DOHH2 (cell line): ENCODE measurements around the gene CLDN7.

Experiments used
- H3F3A ChIP-seq: fragments of 200-600 bp; sonication (generic), shearing (Covaris generic); 2 replicates; pipeline ENCODE4 v1.6.0; 2016; ENCODE audit warnings: antibody characterized with exemption, mild to moderate bottlenecking; ENCODE audit not compliant: control insufficient read depth, insufficient read depth
- H3K27ac ChIP-seq: fragments of 200-600 bp; sonication (generic); 2 replicates; pipeline ENCODE4 v1.5.1; 2014; ENCODE audit warnings: low read depth, mild to moderate bottlenecking, low read length, moderate library complexity
- H3K27me3 ChIP-seq: fragments of 200-600 bp; sonication (generic); 2 replicates; pipeline ENCODE4 v1.6.1; 2014; ENCODE audit warnings: mild to moderate bottlenecking, low read length, mixed read lengths; ENCODE audit not compliant: control insufficient read depth
- H3K36me3 ChIP-seq: fragments of 200-600 bp; sonication (generic); 2 replicates; pipeline ENCODE4 v1.6.1; 2014; ENCODE audit warnings: mild to moderate bottlenecking, low read length, moderate library complexity, mixed read lengths; ENCODE audit not compliant: control insufficient read depth
- H3K4me1 ChIP-seq: fragments of 200-600 bp; sonication (generic); 2 replicates; pipeline ENCODE4 v1.6.1; 2014; ENCODE audit warnings: mild to moderate bottlenecking, low read length, mixed read lengths; ENCODE audit not compliant: control insufficient read depth
- H3K4me2 ChIP-seq: fragments of 200-600 bp; sonication (generic); 2 replicates; pipeline ENCODE4 v1.6.0; 2014; ENCODE audit warnings: mild to moderate bottlenecking, low read length, moderate library complexity
- H3K4me3 ChIP-seq: fragments of 200-600 bp; sonication (generic); 2 replicates; pipeline ENCODE4 v1.5.1; 2014; ENCODE audit warnings: mild to moderate bottlenecking, low read length, mixed read lengths
- H3K79me2 ChIP-seq: fragments of 200-600 bp; sonication (generic); 2 replicates; pipeline ENCODE4 v1.6.1; 2014; ENCODE audit warnings: mild to moderate bottlenecking, low read length, mixed read lengths; ENCODE audit not compliant: control insufficient read depth
- H3K9me2 ChIP-seq: fragments of 200-600 bp; sonication (generic); replicated peaks from 2 replicates; pipeline ENCODE4 v1.6.1; 2014; ENCODE audit warnings: mild to moderate bottlenecking, low read length, mixed read lengths; ENCODE audit not compliant: control insufficient read depth
- H3K9me3 ChIP-seq: fragments of 200-600 bp; sonication (generic); 2 replicates; pipeline ENCODE4 v1.6.1; 2014; ENCODE audit warnings: antibody characterized with exemption, low read length, mixed read lengths; ENCODE audit not compliant: control insufficient read depth, insufficient read depth
- H4K20me1 ChIP-seq: fragments of 200-600 bp; sonication (generic); 2 replicates; pipeline ENCODE4 v1.6.0; 2014; ENCODE audit warnings: low read depth, mild to moderate bottlenecking, antibody characterized with exemption, low read length, moderate library complexity; ENCODE audit not compliant: control insufficient read depth, insufficient read depth
- CTCF ChIP-seq: fragments of 200-600 bp; sonication (generic); IDR thresholded peaks from one replicate; pipeline ENCODE4 v1.5.1; 2014; ENCODE audit warnings: antibody characterized with exemption, mild to moderate bottlenecking, low read depth, low read length; ENCODE audit not compliant: poor library complexity, severe bottlenecking
- EZH2phosphoT487 ChIP-seq: fragments of 200-600 bp; sonication (generic); IDR thresholded peaks from 2 replicates; pipeline ENCODE4 v1.6.1; 2017; ENCODE audit warnings: borderline replicate concordance, mild to moderate bottlenecking, antibody characterized with exemption, low read length, moderate library complexity, mixed read lengths

Gene CLDN7

GRCh38 chr17:7228920-7229319 lies 33.4 kb downstream of the CLDN7 start:
- H3K4me3 ChIP-seq, result no peak overlapping the region
- peaks cover 9% of the 10 kb centered on the region for H4K20me1 ChIP-seq
- H3K27ac ChIP-seq, result no peak overlapping the region
- no peaks in the 10 kb centered on the region for H3K9me3 ChIP-seq
- H3K4me2 ChIP-seq, result no peak overlapping the region
- peaks cover 42% of the 10 kb centered on the region for H3K79me2 ChIP-seq
- TF ChIP-seq EZH2phosphoT487, result no peak
- no peak for TF ChIP-seq CTCF
- H3K27me3 ChIP-seq, result no peaks in the 10 kb centered on the region
- H3K4me1 ChIP-seq, result peaks cover 12% of the 10 kb centered on the region
- H3F3A ChIP-seq, result 0 out of 2 replicates have a peak, but pooled peaks cover 3% of the 10 kb centered on the region
- H3K36me3 ChIP-seq, result peaks cover 91% of the 10 kb centered on the region
- H3K9me2 ChIP-seq, result no peaks in the 10 kb centered on the region

GRCh38 chr17:7226721-7227710 lies 35.3 kb downstream of the CLDN7 start:
- Histone ChIP-seq H3K79me2 (peaks cover 23% of the 10 kb centered on the region), H3K27ac (no peak overlapping the region), H3K4me1 (peaks cover 4% of the 10 kb centered on the region), H3F3A (peaks cover 7% of the 10 kb centered on the region), H3K4me2 (no peak overlapping the region), H3K27me3 (no peaks in the 10 kb centered on the region), H3K9me2 (no peaks in the 10 kb centered on the region), H3K36me3 (peaks cover 94% of the 10 kb centered on the region), H3K9me3 (no peaks in the 10 kb centered on the region), H3K4me3 (no peak overlapping the region), H4K20me1 (peaks cover 3% of the 10 kb centered on the region)
- no peak for TF ChIP-seq CTCF
- no peak for TF ChIP-seq EZH2phosphoT487

- H3K4me3 ChIP-seq, result no peak overlapping the region
- peaks cover 11% of the 10 kb centered on the region for H3K79me2 ChIP-seq
- peaks cover 8% of the 10 kb centered on the region for H3K4me1 ChIP-seq
- no peaks in the 10 kb centered on the region for H3K9me3 ChIP-seq
- no peak overlapping the region for H3K4me2 ChIP-seq
- H3K36me3 ChIP-seq, result peaks cover 96% of the 10 kb centered on the region
- H4K20me1 ChIP-seq, result peaks cover 5% of the 10 kb centered on the region; the same call in 1 of the 2 replicates
- H3K27ac ChIP-seq, result no peak overlapping the region
- H3F3A ChIP-seq, result peaks cover 8% of the 10 kb centered on the region
- no peaks in the 10 kb centered on the region for H3K27me3 ChIP-seq
- TF ChIP-seq CTCF (no peak), EZH2phosphoT487 (no peak)
- no peaks in the 10 kb centered on the region for H3K9me2 ChIP-seq
Measured at GRCh38 chr17:7225711-7226331, 36.5 kb downstream of the CLDN7 start.
